GM19324 (cell line): ENCODE data around the gene C1orf198.

Experiments used
- ATAC-seq: cut with Tn5 transposase; IDR thresholded peaks from one replicate; pipeline ENCODE4 v1.9.1; 2021; ENCODE audit warnings: mild to moderate bottlenecking, moderate library complexity; ENCODE audit not compliant: unreplicated experiment, low FRiP score

C1orf198 gene

DNA sequence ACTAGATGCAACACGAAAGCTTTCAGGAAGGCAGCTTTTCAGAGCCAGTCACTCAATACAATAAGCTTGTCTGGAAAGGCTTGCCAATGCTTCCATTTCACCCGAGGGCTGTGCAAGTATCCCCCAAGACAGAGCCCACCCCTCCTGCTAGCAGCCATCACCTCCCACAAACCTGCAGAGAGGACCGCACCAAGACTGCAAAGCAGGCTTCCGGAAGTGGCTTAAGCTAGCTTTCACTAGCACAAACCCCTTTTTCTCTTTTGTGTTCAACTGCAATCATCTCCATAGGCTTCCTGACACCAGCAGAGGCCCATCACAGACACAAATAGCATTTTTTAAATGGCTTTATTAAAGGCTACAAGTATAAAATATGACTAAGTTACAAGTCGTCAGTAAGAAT is 31.5 kb downstream of the C1orf198 start:
- no peak for ATAC-seq

DNA sequence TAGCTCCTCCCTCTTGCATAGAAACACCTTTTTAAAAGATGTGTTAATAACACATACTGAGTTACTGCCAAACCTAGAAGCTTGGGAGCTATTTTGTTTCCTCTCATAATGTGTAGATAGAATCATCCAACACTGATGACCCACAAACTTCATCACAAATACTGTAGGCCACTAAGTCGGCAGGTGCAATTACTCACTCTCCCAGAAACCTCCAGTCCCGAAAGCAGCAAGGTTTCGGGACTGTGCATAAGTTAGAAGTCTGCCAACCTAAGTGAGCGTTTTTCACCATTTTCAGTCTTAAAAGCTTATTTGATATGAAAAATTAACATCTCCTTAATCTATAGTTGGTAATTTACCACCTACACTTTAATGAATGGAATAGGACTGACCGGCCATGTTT is 32.0 kb downstream of the C1orf198 start:
- ATAC-seq: no peak

GRCh38 chr1:230834292-230834691 is 34.0 kb downstream of the C1orf198 start:
- ATAC-seq: no peak

GRCh38 chr1:230833511-230833910 is 34.8 kb downstream of the C1orf198 start:
- ATAC-seq: no peak

GRCh38 chr1:230832476-230832875 is 35.8 kb downstream of the C1orf198 start:
- ATAC-seq: no peak

- no peak for ATAC-seq
Observed at GRCh38 chr1:230831771-230832170, 36.5 kb downstream of the C1orf198 start.

GRCh38 chr1:230828421-230828820 is 39.9 kb downstream of the C1orf198 start:
- ATAC-seq: no peak

GRCh38 chr1:230827801-230828200 is 40.5 kb downstream of the C1orf198 start:
- no peak for ATAC-seq

DNA sequence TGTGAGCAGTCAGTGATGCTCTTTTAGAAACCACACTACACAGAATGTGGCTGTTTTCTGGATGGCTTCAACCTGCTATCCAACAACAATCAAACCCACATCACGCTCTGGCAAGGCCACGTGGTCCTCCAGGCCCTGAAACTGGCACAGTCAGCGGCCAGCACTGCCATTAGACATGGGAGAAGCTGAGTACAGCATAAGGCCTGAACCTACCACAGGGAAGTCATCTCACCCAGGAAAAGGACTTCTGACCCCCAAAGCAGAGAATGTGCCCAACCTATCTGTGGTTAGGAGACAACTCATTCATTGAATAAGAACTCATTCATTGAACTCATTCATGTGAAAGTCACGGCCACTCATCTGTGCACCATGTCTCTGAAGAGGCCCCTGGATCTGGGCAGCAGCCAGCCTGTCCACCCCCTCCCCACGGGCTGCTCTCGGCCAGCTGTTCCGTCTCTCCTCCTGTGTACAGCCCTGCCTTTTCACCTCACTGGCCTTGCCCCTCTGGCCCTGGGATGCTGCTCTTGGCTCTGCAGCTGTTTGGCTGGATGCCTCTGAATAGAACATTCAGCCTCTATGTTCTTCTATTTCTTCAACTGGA is 41.1 kb downstream of the C1orf198 start:
- no peak for ATAC-seq

GRCh38 chr1:230826166-230826875 is 42.0 kb downstream of the C1orf198 start:
- no peak for ATAC-seq

- ATAC-seq: no peak
Observed at GRCh38 chr1:230825761-230826160, 42.6 kb downstream of the C1orf198 start.

DNA sequence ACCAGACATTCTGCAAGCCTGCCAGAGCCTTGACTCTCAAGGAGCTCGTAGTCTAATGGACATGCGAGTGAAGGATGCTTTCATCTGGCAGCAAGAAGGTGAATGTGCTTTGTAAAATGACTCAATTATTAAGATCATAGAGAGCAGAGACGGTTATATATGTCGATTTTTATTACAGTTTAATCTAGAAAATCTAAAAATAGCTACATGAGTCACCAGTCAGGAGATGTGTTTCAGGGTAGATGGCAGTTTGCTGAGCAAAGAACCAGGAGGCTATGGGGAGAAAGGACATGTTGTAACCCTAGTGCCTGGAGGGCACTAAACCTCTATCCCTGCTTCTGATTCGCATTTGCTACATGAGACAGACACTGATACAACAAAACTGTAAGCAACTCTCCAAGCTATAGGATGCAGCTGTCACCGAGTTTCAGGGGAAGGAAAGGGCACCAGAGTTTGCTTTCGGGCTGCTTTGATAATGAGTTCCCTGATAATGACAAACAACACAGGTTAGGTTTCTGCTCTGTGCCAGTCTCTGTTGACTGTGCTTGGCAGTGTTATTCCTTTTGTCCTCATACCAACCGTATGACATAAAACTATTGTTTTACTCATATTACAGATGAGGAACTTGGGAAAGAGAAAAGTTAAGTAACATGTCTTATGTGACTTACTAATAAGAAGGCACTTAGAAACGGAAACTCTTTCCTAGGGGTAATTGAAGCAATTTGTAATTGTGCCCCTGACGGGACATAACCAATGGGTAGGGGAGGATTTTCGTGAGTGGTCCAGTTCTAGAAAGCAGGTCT is 43.2 kb downstream of the C1orf198 start:
- ATAC-seq: no peak

GRCh38 chr1:230824551-230824918 is 43.8 kb downstream of the C1orf198 start:
- no peak for ATAC-seq

- no peak for ATAC-seq
Observed at GRCh38 chr1:230823931-230824381, 44.4 kb downstream of the C1orf198 start.

DNA sequence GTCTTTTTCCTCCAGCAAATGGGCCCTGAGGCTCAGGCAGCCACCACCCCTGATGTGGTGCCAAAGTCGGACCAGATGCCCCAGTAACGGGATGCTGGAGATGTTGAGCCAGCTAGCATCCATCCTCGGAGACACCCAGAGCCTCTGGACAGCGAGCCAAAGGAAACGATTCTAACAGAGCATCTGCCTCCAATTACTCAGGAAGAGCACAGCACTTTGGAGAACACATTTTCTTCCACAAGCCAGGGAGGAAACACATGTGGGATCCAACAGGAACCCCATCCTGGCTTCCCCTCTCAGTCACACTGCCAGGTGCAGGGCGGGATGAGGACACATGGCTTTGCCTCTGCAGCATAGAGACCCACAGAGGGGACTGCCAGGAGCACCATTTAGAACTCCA is 44.9 kb downstream of the C1orf198 start:
- no peak for ATAC-seq

DNA sequence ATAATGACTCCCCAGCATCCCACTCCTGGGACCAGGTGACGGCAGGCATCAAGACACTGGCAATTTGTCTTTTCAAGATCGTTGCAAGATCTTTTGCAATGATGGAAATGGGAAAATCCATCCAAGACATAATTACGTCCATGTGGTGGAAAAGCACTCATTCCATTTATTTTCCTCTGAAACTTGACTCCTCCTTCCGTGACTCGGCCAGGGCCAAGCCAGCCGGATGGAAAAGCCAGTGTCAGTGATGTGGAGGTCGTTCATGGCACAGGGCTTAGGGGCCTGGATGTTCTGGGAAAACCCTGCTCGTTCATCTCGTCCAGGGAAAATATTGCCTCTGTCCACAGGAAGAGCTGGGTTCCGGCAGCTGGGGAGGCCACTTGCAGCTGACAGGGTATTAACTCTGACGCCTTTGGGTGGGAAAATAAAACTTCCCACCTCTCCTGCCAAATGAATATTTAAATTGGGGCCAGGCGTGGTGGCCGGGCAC is 46.2 kb downstream of the C1orf198 start:
- no peak for ATAC-seq

- ATAC-seq: no peak
Observed at GRCh38 chr1:230821346-230821745, 47.0 kb downstream of the C1orf198 start.

- no peak for ATAC-seq
Observed at GRCh38 chr1:230820568-230820967, 47.8 kb downstream of the C1orf198 start.

DNA sequence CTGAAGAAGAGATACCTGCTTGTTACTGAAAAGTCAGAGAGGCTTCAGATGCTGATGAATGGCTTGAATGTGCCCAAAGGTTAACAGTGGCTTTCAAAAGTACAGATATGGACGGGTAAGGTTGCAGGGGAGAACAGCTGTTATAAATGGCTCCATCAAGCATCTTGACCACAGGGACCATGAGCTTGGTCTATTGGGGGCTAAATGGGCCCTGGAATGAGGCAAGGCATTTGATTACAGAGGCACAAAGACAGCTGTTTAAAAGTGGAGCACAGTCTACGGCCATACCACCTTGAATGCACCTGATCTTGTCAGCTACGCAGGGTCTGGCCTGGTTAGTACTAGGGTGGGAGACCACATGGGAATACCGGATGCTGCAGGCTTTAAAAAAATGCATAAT is 48.3 kb downstream of the C1orf198 start:
- ATAC-seq: no peak

GRCh38 chr1:230818901-230819300 is 49.4 kb downstream of the C1orf198 start:
- no peak for ATAC-seq

GRCh38 chr1:230818367-230818766 is 50.0 kb downstream of the C1orf198 start:
- ATAC-seq: no peak
